OCI-LY7 (cell line): ENCODE data around the gene PRKN.

Source experiments
- EZH2phosphoT487 ChIP-seq: fragments of 200-600 bp; sonication (generic); IDR thresholded peaks from 2 replicates; pipeline ENCODE4 v1.6.1; 2018; ENCODE audit warnings: low read depth, borderline replicate concordance, mild to moderate bottlenecking, mixed run types, antibody characterized with exemption, low read length, moderate library complexity, mixed read lengths
- TF ChIP-seq, protein P1 (sequence below): fragments of 200-600 bp; sonication (generic); conservative IDR thresholded peaks from 2 replicates; pipeline ENCODE4 v1.5.1; 2014; ENCODE audit warnings: mild to moderate bottlenecking, antibody characterized with exemption, low read length, moderate library complexity, mixed read lengths

GRCh38 chr6:161686655-161687054, 1040.9 kb downstream of the PRKN start:
- no peak for TF ChIP-seq EZH2phosphoT487
- TF ChIP-seq, protein P1, sequence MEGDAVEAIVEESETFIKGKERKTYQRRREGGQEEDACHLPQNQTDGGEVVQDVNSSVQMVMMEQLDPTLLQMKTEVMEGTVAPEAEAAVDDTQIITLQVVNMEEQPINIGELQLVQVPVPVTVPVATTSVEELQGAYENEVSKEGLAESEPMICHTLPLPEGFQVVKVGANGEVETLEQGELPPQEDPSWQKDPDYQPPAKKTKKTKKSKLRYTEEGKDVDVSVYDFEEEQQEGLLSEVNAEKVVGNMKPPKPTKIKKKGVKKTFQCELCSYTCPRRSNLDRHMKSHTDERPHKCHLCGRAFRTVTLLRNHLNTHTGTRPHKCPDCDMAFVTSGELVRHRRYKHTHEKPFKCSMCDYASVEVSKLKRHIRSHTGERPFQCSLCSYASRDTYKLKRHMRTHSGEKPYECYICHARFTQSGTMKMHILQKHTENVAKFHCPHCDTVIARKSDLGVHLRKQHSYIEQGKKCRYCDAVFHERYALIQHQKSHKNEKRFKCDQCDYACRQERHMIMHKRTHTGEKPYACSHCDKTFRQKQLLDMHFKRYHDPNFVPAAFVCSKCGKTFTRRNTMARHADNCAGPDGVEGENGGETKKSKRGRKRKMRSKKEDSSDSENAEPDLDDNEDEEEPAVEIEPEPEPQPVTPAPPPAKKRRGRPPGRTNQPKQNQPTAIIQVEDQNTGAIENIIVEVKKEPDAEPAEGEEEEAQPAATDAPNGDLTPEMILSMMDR, result no peak
